Measurements from ENCODE around the gene GREB1. TPM values are rescaled to one million over a fixed set of nuclear protein-coding genes. Genes with fewer than 3 reads are reported as not detected.

Gene GREB1
- polyA plus RNA-seq, 1 donor from 2014 or later: 17.2 TPM

- Histone ChIP-seq H3K9me2 (ENCODE audit: insufficient read depth, low read length) (no peaks in the 10 kb centered on the region), H3K27ac (ENCODE audit: low read length) (no peak overlapping the region), H3K4me2 (ENCODE audit: low read length) (no peak overlapping the region), H3K79me2 (replicated peaks; ENCODE audit: insufficient read depth, low read length) (no peaks in the 10 kb centered on the region), H3K27me3 (ENCODE audit: insufficient read depth, low read depth, low read length) (no peaks in the 10 kb centered on the region), H3K4me3 (ENCODE audit: low read length) (no peak overlapping the region), H3K36me3 (ENCODE audit: insufficient read depth, low read length) (no peaks in the 10 kb centered on the region), H3K9ac (ENCODE audit: low read length) (no peak overlapping the region), H4K20me1 (ENCODE audit: insufficient read depth) (no peaks in the 10 kb centered on the region), H3F3A (ENCODE audit: insufficient read depth, low read length, poor library complexity, severe bottlenecking) (no peaks in the 10 kb centered on the region), H2AFZ (ENCODE audit: low read depth, low read length) (no peak overlapping the region), H3K9me3 (ENCODE audit: low read length) (no peaks in the 10 kb centered on the region)
- TF ChIP-seq REST (IDR thresholded peaks at IDR 0.05; ENCODE audit: borderline replicate concordance) (no peak), CTCF (IDR thresholded peaks at IDR 0.05; ENCODE audit: poor library complexity, severe bottlenecking) (no peak), POLR2AphosphoS5 (IDR thresholded peaks at IDR 0.05) (no peak), EZH2 (IDR thresholded peaks at IDR 0.05; ENCODE audit: borderline replicate concordance, insufficient read depth, low read length, poor library complexity, severe bottlenecking) (no peak), TAF1 (IDR thresholded peaks at IDR 0.05; ENCODE audit: low read depth) (no peak), RAD21 (conservative IDR thresholded peaks at IDR 0.05) (no peak), SMC3 (conservative IDR thresholded peaks at IDR 0.05; ENCODE audit: poor library complexity) (no peak), EP300 (conservative IDR thresholded peaks at IDR 0.05; ENCODE audit: poor library complexity, severe bottlenecking) (no peak), MXI1 (conservative IDR thresholded peaks at IDR 0.05; ENCODE audit: poor library complexity, severe bottlenecking) (no peak)
Measured at GRCh38 chr2:11514904-11515303, 18.9 kb upstream of the GREB1 start.

GRCh38 chr2:11515490-11515981 is 18.3 kb upstream of the GREB1 start:
- H4K20me1 ChIP-seq (ENCODE audit: insufficient read depth): no peaks in the 10 kb centered on the region
- H3K9me2 ChIP-seq (ENCODE audit: insufficient read depth, low read length): no peaks in the 10 kb centered on the region
- no peaks in the 10 kb centered on the region for H3K27me3 ChIP-seq (ENCODE audit: insufficient read depth, low read depth, low read length)
- no peak overlapping the region for H2AFZ ChIP-seq (ENCODE audit: low read depth, low read length)
- no peak for TF ChIP-seq REST (IDR thresholded peaks at IDR 0.05; ENCODE audit: borderline replicate concordance)
- TF ChIP-seq MXI1 (conservative IDR thresholded peaks at IDR 0.05; ENCODE audit: poor library complexity, severe bottlenecking): no peak
- no peak for TF ChIP-seq CTCF (IDR thresholded peaks at IDR 0.05; ENCODE audit: poor library complexity, severe bottlenecking)
- TF ChIP-seq RAD21 (conservative IDR thresholded peaks at IDR 0.05): no peak
- no peak for TF ChIP-seq SMC3 (conservative IDR thresholded peaks at IDR 0.05; ENCODE audit: poor library complexity)
- no peak for TF ChIP-seq POLR2AphosphoS5 (IDR thresholded peaks at IDR 0.05)
- TF ChIP-seq EZH2 (IDR thresholded peaks at IDR 0.05; ENCODE audit: borderline replicate concordance, insufficient read depth, low read length, poor library complexity, severe bottlenecking): no peak
- no peak for TF ChIP-seq EP300 (conservative IDR thresholded peaks at IDR 0.05; ENCODE audit: poor library complexity, severe bottlenecking)
- no peak for TF ChIP-seq TAF1 (IDR thresholded peaks at IDR 0.05; ENCODE audit: low read depth)
- no peak overlapping the region for H3K4me2 ChIP-seq (ENCODE audit: low read length)
- H3K9ac ChIP-seq (ENCODE audit: low read length): no peak overlapping the region
- H3K9me3 ChIP-seq (ENCODE audit: low read length): no peaks in the 10 kb centered on the region
- H3K4me3 ChIP-seq (ENCODE audit: low read length): no peak overlapping the region
- no peak overlapping the region for H3K27ac ChIP-seq (ENCODE audit: low read length)
- H3F3A ChIP-seq (ENCODE audit: insufficient read depth, low read length, poor library complexity, severe bottlenecking): no peaks in the 10 kb centered on the region
- H3K79me2 ChIP-seq (replicated peaks; ENCODE audit: insufficient read depth, low read length): no peaks in the 10 kb centered on the region
- H3K36me3 ChIP-seq (ENCODE audit: insufficient read depth, low read length): no peaks in the 10 kb centered on the region

Measured in neural cell (in vitro differentiated cells).